NB4 (cell line): ENCODE measurements around the gene PCDHGA12.

Experiments
- MYC ChIP-seq: IDR thresholded peaks from 2 replicates; pipeline ENCODE4 v1.6.1; 2011; ENCODE audit warnings: low read depth, low read length
- POLR2A ChIP-seq: IDR thresholded peaks from 2 replicates; pipeline ENCODE4 v1.6.1; 2011; ENCODE audit warnings: mild to moderate bottlenecking; ENCODE audit not compliant: insufficient read length; ENCODE audit errors: extremely low read depth
- TF ChIP-seq, protein P1 (sequence below): IDR thresholded peaks from one replicate; pipeline ENCODE4 v1.5.1; 2012; ENCODE audit warnings: low read depth, low read length
- TF ChIP-seq, protein P2 (sequence below): IDR thresholded peaks from 2 replicates; pipeline ENCODE4 v1.6.1; 2011; ENCODE audit warnings: low read depth, low read length

DNA sequence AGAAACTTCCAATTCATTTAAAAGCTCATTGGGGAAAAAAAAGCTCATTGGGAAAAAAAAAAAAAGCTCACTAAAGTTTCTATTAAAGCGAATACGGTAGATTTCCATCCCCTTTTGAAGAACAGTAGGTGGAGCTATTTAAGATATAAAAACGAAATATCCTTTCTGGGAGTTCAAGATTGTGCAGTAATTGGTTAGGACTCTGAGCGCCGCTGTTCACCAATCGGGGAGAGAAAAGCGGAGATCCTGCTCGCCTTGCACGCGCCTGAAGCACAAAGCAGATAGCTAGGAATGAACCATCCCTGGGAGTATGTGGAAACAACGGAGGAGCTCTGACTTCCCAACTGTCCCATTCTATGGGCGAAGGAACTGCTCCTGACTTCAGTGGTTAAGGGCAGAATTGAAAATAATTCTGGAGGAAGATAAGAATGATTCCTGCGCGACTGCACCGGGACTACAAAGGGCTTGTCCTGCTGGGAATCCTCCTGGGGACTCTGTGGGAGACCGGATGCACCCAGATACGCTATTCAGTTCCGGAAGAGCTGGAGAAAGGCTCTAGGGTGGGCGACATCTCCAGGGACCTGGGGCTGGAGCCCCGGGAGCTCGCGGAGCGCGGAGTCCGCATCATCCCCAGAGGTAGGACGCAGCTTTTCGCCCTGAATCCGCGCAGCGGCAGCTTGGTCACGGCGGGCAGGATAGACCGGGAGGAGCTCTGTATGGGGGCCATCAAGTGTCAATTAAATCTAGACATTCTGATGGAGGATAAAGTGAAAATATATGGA is at the start of gene PCDHGA12:
- TF ChIP-seq, protein P1, sequence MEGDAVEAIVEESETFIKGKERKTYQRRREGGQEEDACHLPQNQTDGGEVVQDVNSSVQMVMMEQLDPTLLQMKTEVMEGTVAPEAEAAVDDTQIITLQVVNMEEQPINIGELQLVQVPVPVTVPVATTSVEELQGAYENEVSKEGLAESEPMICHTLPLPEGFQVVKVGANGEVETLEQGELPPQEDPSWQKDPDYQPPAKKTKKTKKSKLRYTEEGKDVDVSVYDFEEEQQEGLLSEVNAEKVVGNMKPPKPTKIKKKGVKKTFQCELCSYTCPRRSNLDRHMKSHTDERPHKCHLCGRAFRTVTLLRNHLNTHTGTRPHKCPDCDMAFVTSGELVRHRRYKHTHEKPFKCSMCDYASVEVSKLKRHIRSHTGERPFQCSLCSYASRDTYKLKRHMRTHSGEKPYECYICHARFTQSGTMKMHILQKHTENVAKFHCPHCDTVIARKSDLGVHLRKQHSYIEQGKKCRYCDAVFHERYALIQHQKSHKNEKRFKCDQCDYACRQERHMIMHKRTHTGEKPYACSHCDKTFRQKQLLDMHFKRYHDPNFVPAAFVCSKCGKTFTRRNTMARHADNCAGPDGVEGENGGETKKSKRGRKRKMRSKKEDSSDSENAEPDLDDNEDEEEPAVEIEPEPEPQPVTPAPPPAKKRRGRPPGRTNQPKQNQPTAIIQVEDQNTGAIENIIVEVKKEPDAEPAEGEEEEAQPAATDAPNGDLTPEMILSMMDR: peak; percentile 67
- TF ChIP-seq POLR2A (no peak), MYC (peak; percentile 48; the same call in 1 of the 2 replicates)
- TF ChIP-seq, protein P2, sequence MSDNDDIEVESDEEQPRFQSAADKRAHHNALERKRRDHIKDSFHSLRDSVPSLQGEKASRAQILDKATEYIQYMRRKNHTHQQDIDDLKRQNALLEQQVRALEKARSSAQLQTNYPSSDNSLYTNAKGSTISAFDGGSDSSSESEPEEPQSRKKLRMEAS: no peak
